ENCODE data around the gene CRYBB1.

CRYBB1 gene

DNA sequence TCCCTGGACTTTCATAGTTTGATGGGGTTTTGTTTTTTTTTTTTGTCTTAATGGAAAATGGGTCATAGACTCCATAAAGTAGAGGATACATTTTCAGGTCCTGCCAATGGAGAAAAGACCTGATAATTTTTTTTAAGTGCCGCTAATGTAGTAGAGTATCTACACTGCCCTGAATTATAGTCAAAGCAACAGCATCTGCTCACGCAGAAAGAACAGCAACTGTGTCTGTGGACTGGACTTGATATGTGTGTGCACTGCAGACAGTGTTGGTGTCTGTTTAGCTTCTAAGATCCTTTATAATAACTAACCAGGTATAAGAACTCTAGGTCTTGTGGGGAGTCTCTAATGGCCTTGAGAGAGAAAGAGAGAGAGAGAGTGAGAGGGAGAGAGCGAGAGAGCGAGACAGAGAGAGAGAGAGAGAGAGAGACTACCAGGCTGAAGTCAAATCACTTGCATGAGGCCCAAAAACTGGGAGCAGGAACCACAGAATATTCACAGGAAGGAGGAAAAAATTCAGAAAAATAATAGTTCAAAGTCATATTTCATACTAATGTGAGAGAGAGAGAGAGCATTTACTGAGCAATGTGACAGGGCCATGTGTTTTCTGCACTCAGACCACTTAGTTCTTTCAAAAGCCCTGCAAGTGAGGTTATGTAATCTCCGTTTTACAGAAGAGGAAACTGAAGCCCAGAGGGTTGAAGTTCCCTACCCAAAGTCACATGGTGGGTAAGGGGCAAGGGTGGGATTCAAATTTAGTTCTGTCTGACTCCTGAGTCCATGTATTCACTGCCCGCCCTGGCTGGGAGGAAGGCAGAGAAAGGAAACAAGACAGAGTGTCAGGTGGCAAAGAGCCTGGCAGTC, 30.9 kb upstream of the CRYBB1 start:
- no peak for TF ChIP-seq CTCF (IDR thresholded peaks at IDR 0.05; ENCODE audit: low read depth, low read length, poor library complexity, severe bottlenecking)
- TF ChIP-seq EZH2phosphoT487 (IDR thresholded peaks at IDR 0.05; ENCODE audit: borderline replicate concordance, low read length): no peak
- Histone ChIP-seq H3K79me2 (ENCODE audit: control insufficient read depth, low read length) (no peaks in the 10 kb centered on the region), H3K27ac (ENCODE audit: low read depth, low read length) (no peak overlapping the region), H3K4me1 (ENCODE audit: control insufficient read depth, low read length) (peaks cover 64% of the 10 kb centered on the region), H3K9me3 (ENCODE audit: control insufficient read depth, insufficient read depth, low read length) (no peaks in the 10 kb centered on the region), H3K36me3 (ENCODE audit: control insufficient read depth, low read length) (no peaks in the 10 kb centered on the region), H3K27me3 (ENCODE audit: control insufficient read depth, low read length) (peaks cover 8% of the 10 kb centered on the region; the same call in 1 of the 2 replicates), H3K4me3 (ENCODE audit: low read length) (no peak overlapping the region), H4K20me1 (ENCODE audit: control insufficient read depth, insufficient read depth, low read depth, low read length) (no peaks in the 10 kb centered on the region), H3K4me2 (ENCODE audit: low read length) (peak overlapping the region; percentile 36; the same call in 1 of the 2 replicates), H3K9me2 (replicated peaks; ENCODE audit: control insufficient read depth, low read length) (no peaks in the 10 kb centered on the region), H3F3A (ENCODE audit: control insufficient read depth, insufficient read depth) (peaks cover 2% of the 10 kb centered on the region; the same call in 1 of the 2 replicates)

DNA sequence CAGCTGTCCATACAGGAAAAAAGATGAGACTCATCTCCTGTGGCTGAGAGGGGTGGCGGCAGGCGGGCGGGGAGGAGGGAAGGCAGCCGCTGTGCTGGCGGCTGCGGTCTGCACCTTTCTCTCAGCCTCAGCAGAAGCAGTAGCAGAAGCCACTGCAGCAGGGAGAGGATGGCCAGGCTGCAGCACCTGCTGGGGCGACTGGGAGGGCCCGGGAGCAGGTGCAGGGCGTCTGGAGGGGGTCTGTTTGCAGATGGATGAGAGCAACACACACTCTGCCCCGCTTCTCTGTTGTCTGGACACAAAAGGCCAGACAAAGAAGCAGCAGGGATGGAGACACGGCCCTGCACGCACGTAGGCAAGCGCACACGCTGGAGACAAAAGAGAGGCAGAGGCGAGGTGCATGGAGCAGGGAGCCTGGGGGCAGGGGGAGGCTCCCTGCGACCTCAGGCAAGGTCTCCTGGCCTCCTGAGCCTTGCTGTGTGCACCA, 30.2 kb upstream of the CRYBB1 start:
- TF ChIP-seq EZH2phosphoT487 (IDR thresholded peaks at IDR 0.05; ENCODE audit: borderline replicate concordance, low read length): no peak
- TF ChIP-seq CTCF (IDR thresholded peaks at IDR 0.05; ENCODE audit: low read depth, low read length, poor library complexity, severe bottlenecking): no peak
- H3K4me2 ChIP-seq (ENCODE audit: low read length): peak overlapping the region; percentile 36
- no peak overlapping the region for H3K27ac ChIP-seq (ENCODE audit: low read depth, low read length)

GRCh38 chr22:26646158-26646557, 28.3 kb upstream of the CRYBB1 start:
- no peak for TF ChIP-seq EZH2phosphoT487 (IDR thresholded peaks at IDR 0.05; ENCODE audit: borderline replicate concordance, low read length)
- Histone ChIP-seq H3K9me2 (replicated peaks; ENCODE audit: control insufficient read depth, low read length) (no peaks in the 10 kb centered on the region), H3K79me2 (ENCODE audit: control insufficient read depth, low read length) (no peaks in the 10 kb centered on the region), H3K4me3 (ENCODE audit: low read length) (no peak overlapping the region), H4K20me1 (ENCODE audit: control insufficient read depth, insufficient read depth, low read depth, low read length) (no peaks in the 10 kb centered on the region), H3K4me1 (ENCODE audit: control insufficient read depth, low read length) (peaks cover 74% of the 10 kb centered on the region), H3F3A (ENCODE audit: control insufficient read depth, insufficient read depth) (peaks cover 9% of the 10 kb centered on the region), H3K9me3 (ENCODE audit: control insufficient read depth, insufficient read depth, low read length) (no peaks in the 10 kb centered on the region), H3K4me2 (ENCODE audit: low read length) (no peak overlapping the region), H3K27me3 (ENCODE audit: control insufficient read depth, low read length) (0 out of 2 replicates have a peak, but pooled peaks cover 2% of the 10 kb centered on the region), H3K27ac (ENCODE audit: low read depth, low read length) (no peak overlapping the region), H3K36me3 (ENCODE audit: control insufficient read depth, low read length) (no peaks in the 10 kb centered on the region)

More for the DNA sequence above, 30.2 kb upstream of the CRYBB1 start:
- H3K27me3 ChIP-seq (ENCODE audit: control insufficient read depth, low read length): peaks cover 7% of the 10 kb centered on the region; the same call in 1 of the 2 replicates
- H3K4me1 ChIP-seq (ENCODE audit: control insufficient read depth, low read length): peaks cover 71% of the 10 kb centered on the region
- H3K79me2 ChIP-seq (ENCODE audit: control insufficient read depth, low read length): no peaks in the 10 kb centered on the region
- no peaks in the 10 kb centered on the region for H3K9me2 ChIP-seq (replicated peaks; ENCODE audit: control insufficient read depth, low read length)
- H3K9me3 ChIP-seq (ENCODE audit: control insufficient read depth, insufficient read depth, low read length): no peaks in the 10 kb centered on the region
- H4K20me1 ChIP-seq (ENCODE audit: control insufficient read depth, insufficient read depth, low read depth, low read length): no peaks in the 10 kb centered on the region
- H3K4me3 ChIP-seq (ENCODE audit: low read length): no peak overlapping the region
- H3K36me3 ChIP-seq (ENCODE audit: control insufficient read depth, low read length): no peaks in the 10 kb centered on the region
- peaks cover 7% of the 10 kb centered on the region for H3F3A ChIP-seq (ENCODE audit: control insufficient read depth, insufficient read depth)
